HepG2 (cell line): Measurements from ENCODE around the gene TAOK3. TPM values are rescaled to one million over a fixed set of nuclear protein-coding genes. Genes with fewer than 3 reads are reported as not detected.

ENCODE experiments used
- ARID4A ChIP-seq: sonication (generic); formaldehyde crosslinking; IDR thresholded peaks from 2 replicates; pipeline ENCODE4 v1.5.0; 2020; ENCODE audit warnings: mild to moderate bottlenecking, missing genetic modification reagents, borderline replicate concordance
- DMTF1 ChIP-seq: sonication (generic); formaldehyde crosslinking; IDR thresholded peaks from 2 replicates; pipeline ENCODE4 v1.4.0; 2020; ENCODE audit warnings: mild to moderate bottlenecking, missing genetic modification reagents
- HNRNPL ChIP-seq: fragments of 200-400 bp; formaldehyde crosslinking; IDR thresholded peaks from 2 replicates; pipeline ENCODE4 v1.6.1; 2017; ENCODE audit warnings: mild to moderate bottlenecking, low read depth, low read length
- MTA1 ChIP-seq: sonication (generic); formaldehyde crosslinking; IDR thresholded peaks from 2 replicates; pipeline ENCODE4 v1.4.0; 2020; ENCODE audit warnings: missing genetic modification reagents, mild to moderate bottlenecking, borderline replicate concordance
- NKX3-1 ChIP-seq: sonication (generic); formaldehyde crosslinking; IDR thresholded peaks from 2 replicates; pipeline ENCODE4 v1.5.0; 2020; ENCODE audit warnings: missing genetic modification reagents
- POLR2AphosphoS5 ChIP-seq: IDR thresholded peaks from 2 replicates; pipeline ENCODE4 v1.6.1; 2012; ENCODE audit warnings: low read depth, low read length
- PRPF4 ChIP-seq: fragments of 200-400 bp; formaldehyde crosslinking; IDR thresholded peaks from 2 replicates; pipeline ENCODE4 v1.6.1; 2016; ENCODE audit warnings: low read length, low read depth; ENCODE audit not compliant: poor library complexity, severe bottlenecking
- RFXANK ChIP-seq: IDR thresholded peaks from 2 replicates; pipeline ENCODE4 v1.6.1; 2016
- SCMH1 ChIP-seq: sonication (generic); formaldehyde crosslinking; IDR thresholded peaks from 2 replicates; pipeline ENCODE4 v1.9.0; 2021; ENCODE audit warnings: missing genetic modification reagents, mild to moderate bottlenecking, borderline replicate concordance
- ZBTB20 ChIP-seq: sonication (generic); formaldehyde crosslinking; IDR thresholded peaks from 2 replicates; pipeline ENCODE4 v1.8.1; 2023; ENCODE audit warnings: missing genetic modification reagents, low read depth, mild to moderate bottlenecking, borderline replicate concordance
- ZFP91 ChIP-seq: sonication (generic); formaldehyde crosslinking; IDR thresholded peaks from 2 replicates; pipeline ENCODE4 v1.9.0; 2022; ENCODE audit warnings: missing genetic modification reagents, mild to moderate bottlenecking, borderline replicate concordance
- ZFY ChIP-seq: sonication (generic); formaldehyde crosslinking; IDR thresholded peaks from 2 replicates; pipeline ENCODE4 v1.4.0; 2020; ENCODE audit warnings: missing genetic modification reagents
- ZMYM2 ChIP-seq: sonication (generic); formaldehyde crosslinking; IDR thresholded peaks from 2 replicates; pipeline ENCODE4 v1.8.0; 2022; ENCODE audit warnings: mild to moderate bottlenecking, missing genetic modification reagents
- ZNF572 ChIP-seq: sonication (generic); formaldehyde crosslinking; IDR thresholded peaks from 2 replicates; pipeline ENCODE4 v1.5.1; 2020; ENCODE audit warnings: mild to moderate bottlenecking, missing genetic modification reagents
- ZNF713 ChIP-seq: sonication (generic); formaldehyde crosslinking; IDR thresholded peaks from 2 replicates; pipeline ENCODE4 v1.4.0; 2020; ENCODE audit warnings: mild to moderate bottlenecking, missing genetic modification reagents
- ZNF740 ChIP-seq: sonication (generic); formaldehyde crosslinking; IDR thresholded peaks from 2 replicates; pipeline ENCODE4 v1.4.0; 2020; ENCODE audit warnings: missing genetic modification reagents
- ZNF800 ChIP-seq: sonication (generic); formaldehyde crosslinking; IDR thresholded peaks from 2 replicates; pipeline ENCODE4 v1.4.0; 2020; ENCODE audit warnings: missing genetic modification reagents
- ZNF879 ChIP-seq: sonication (generic); formaldehyde crosslinking; IDR thresholded peaks from 2 replicates; pipeline ENCODE4 v1.8.1; 2023; ENCODE audit warnings: missing genetic modification reagents
- polyA plus RNA-seq, 8 experiments: library from polyadenylated mRNA; depleted of rRNA in 3 of 8; stranded (reverse) in 7 of 8; unstranded in 1 of 8; fragments of >200 nt; fragmentation: Illumina TruSeq in 4 of 8; extraction: Trizol in 4 of 8; gene quantifications; 2 replicates each; pipeline versions ENCODE4 v1.2.1 to v1.2.3, GENCODE V29; 2011 to 2016; ENCODE audit warnings: low read depth in 4 of 8, missing spikeins in 1 of 8, mixed read lengths in 1 of 8; ENCODE audit not compliant: insufficient read depth in 1 of 8
- total RNA-seq, 5 experiments: library from RNA; depleted of rRNA; stranded (reverse); fragments of >200 nt; fragmentation: Illumina TruSeq; extraction: Trizol; gene quantifications; 2 replicates each; pipeline ENCODE4 v1.2.3, GENCODE V29; 2016; ENCODE audit warnings: low read depth in 1 of 5

TAOK3 gene
- total and polyA plus RNA-seq, 2 of the 13 experiments (the other 11 are each of a cell fraction or from before 2014, with no cell fraction given): 10.4 to 12.3 TPM

GRCh38 chr12:118372541-118373495, at the start of gene TAOK3 (continued):
- TF ChIP-seq ARID4A (peak; percentile 95), SCMH1 (CRISPR knock-in tag) (no peak), DMTF1 (CRISPR knock-in tag) (no peak), ZNF713 (no peak), MTA1 (CRISPR knock-in tag) (peak; percentile 74; the same call in 1 of the 2 replicates), ZNF572 (CRISPR knock-in tag) (no peak), HNRNPL (no peak), NKX3-1 (CRISPR knock-in tag) (peak; percentile 78), POLR2AphosphoS5 (peak; percentile 97), ZNF879 (CRISPR knock-in tag) (0 out of 2 replicates have a peak, but pooled peaks have one; percentile 26), ZNF800 (CRISPR knock-in tag) (peak; percentile 58), ZFP91 (CRISPR knock-in tag) (peak; percentile 30; the same call in 1 of the 2 replicates), ZFY (CRISPR knock-in tag) (peak; percentile 50), RFXANK (CRISPR knock-in tag) (no peak), ZBTB20 (CRISPR knock-in tag) (no peak), PRPF4 (no peak), ZNF740 (no peak), ZMYM2 (CRISPR knock-in tag) (no peak)
